MM.1S (cell line): Measurements from ENCODE around the gene CCBE1.

Experiments
- DNase-seq: peaks from one replicate; pipeline ENCODE4 v3.0.0-alpha.2; 2015
- H2AFZ ChIP-seq: fragments of 300-600 bp; sonication (generic); 2 replicates; pipeline ENCODE4 v1.6.0; 2016; ENCODE audit warnings: antibody characterized with exemption, low read length
- H3F3A ChIP-seq: fragments of 300-600 bp; sonication (generic); 2 replicates; pipeline ENCODE4 v1.6.1; 2016; ENCODE audit warnings: mild to moderate bottlenecking, antibody characterized with exemption, low read length, moderate library complexity, mixed read lengths; ENCODE audit not compliant: insufficient read depth
- H3K27ac ChIP-seq: fragments of 300-600 bp; sonication (generic); 2 replicates; pipeline ENCODE4 v1.5.1; 2016; ENCODE audit warnings: mild to moderate bottlenecking, low read length
- H3K27me3 ChIP-seq: fragments of 300-600 bp; sonication (generic); replicated peaks from 2 replicates; pipeline ENCODE4 v1.6.0; 2016; ENCODE audit warnings: low read length; ENCODE audit not compliant: insufficient read depth
- H3K36me3 ChIP-seq: fragments of 300-600 bp; sonication (generic); replicated peaks from 2 replicates; pipeline ENCODE4 v1.6.1; 2016; ENCODE audit warnings: mild to moderate bottlenecking, low read length, mixed read lengths; ENCODE audit not compliant: insufficient read depth
- H3K4me1 ChIP-seq: fragments of 300-600 bp; sonication (generic); 2 replicates; pipeline ENCODE4 v1.6.1; 2016; ENCODE audit warnings: low read length, mixed read lengths
- H3K4me2 ChIP-seq: fragments of 300-600 bp; sonication (generic); 2 replicates; pipeline ENCODE4 v1.6.0; 2016; ENCODE audit warnings: low read depth, low read length
- H3K4me3 ChIP-seq: fragments of 300-600 bp; sonication (generic); 2 replicates; pipeline ENCODE4 v1.5.1; 2016; ENCODE audit warnings: low read length, mixed read lengths
- H3K79me2 ChIP-seq: fragments of 300-600 bp; sonication (generic); 2 replicates; pipeline ENCODE4 v1.6.1; 2016; ENCODE audit warnings: mixed run types, low read length, mixed read lengths
- H3K9ac ChIP-seq: fragments of 300-600 bp; sonication (generic); 2 replicates; pipeline ENCODE4 v1.6.1; 2016; ENCODE audit warnings: low read length, mixed read lengths
- H3K9me2 ChIP-seq: fragments of 300-600 bp; sonication (generic); replicated peaks from 2 replicates; pipeline ENCODE4 v1.6.1; 2016; ENCODE audit warnings: mild to moderate bottlenecking, low read length, mixed read lengths; ENCODE audit not compliant: insufficient read depth
- H3K9me3 ChIP-seq: fragments of 300-600 bp; sonication (generic); replicated peaks from 2 replicates; pipeline ENCODE4 v1.6.1; 2016; ENCODE audit warnings: mild to moderate bottlenecking, low read length, mixed read lengths; ENCODE audit not compliant: insufficient read depth
- H4K20me1 ChIP-seq: fragments of 300-600 bp; sonication (generic); 2 replicates; pipeline ENCODE4 v1.6.1; 2016; ENCODE audit warnings: mild to moderate bottlenecking, low read length, moderate library complexity, mixed read lengths; ENCODE audit not compliant: insufficient read depth
- EZH2 ChIP-seq: fragments of 300-600 bp; sonication (generic); optimal IDR thresholded peaks from 2 replicates; pipeline ENCODE3; 2017; ENCODE audit warnings: low read depth, mild to moderate bottlenecking, antibody characterized with exemption, low read length, mixed read lengths
- EZH2phosphoT487 ChIP-seq: fragments of 300-600 bp; sonication (generic); IDR thresholded peaks from 2 replicates; pipeline ENCODE4 v1.6.1; 2018; ENCODE audit warnings: antibody characterized with exemption, low read length
- TF ChIP-seq, protein P1 (sequence below): fragments of 300-600 bp; sonication (generic); IDR thresholded peaks from 2 replicates; pipeline ENCODE4 v1.5.1; 2016; ENCODE audit warnings: antibody characterized with exemption, low read length, mixed read lengths

Gene CCBE1

GRCh38 chr18:59551902-59552635 is 145.2 kb downstream of the CCBE1 start:
- H3K9me3 ChIP-seq = no peaks in the 10 kb centered on the region
- TF ChIP-seq, protein P1, sequence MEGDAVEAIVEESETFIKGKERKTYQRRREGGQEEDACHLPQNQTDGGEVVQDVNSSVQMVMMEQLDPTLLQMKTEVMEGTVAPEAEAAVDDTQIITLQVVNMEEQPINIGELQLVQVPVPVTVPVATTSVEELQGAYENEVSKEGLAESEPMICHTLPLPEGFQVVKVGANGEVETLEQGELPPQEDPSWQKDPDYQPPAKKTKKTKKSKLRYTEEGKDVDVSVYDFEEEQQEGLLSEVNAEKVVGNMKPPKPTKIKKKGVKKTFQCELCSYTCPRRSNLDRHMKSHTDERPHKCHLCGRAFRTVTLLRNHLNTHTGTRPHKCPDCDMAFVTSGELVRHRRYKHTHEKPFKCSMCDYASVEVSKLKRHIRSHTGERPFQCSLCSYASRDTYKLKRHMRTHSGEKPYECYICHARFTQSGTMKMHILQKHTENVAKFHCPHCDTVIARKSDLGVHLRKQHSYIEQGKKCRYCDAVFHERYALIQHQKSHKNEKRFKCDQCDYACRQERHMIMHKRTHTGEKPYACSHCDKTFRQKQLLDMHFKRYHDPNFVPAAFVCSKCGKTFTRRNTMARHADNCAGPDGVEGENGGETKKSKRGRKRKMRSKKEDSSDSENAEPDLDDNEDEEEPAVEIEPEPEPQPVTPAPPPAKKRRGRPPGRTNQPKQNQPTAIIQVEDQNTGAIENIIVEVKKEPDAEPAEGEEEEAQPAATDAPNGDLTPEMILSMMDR = no peak
- TF ChIP-seq EZH2 = no peak
- TF ChIP-seq EZH2phosphoT487 = no peak
- H3K9me2 ChIP-seq = no peaks in the 10 kb centered on the region
- no peak overlapping the region for H3K27ac ChIP-seq
- no peak overlapping the region for H2AFZ ChIP-seq
- no peak overlapping the region for H3K4me2 ChIP-seq
- no peak for DNase-seq
- no peaks in the 10 kb centered on the region for H3K27me3 ChIP-seq
- H4K20me1 ChIP-seq = no peaks in the 10 kb centered on the region
- peaks cover 7% of the 10 kb centered on the region; the same call in 1 of the 2 replicates for H3F3A ChIP-seq
- no peaks in the 10 kb centered on the region for H3K36me3 ChIP-seq
- H3K4me3 ChIP-seq = no peak overlapping the region
- H3K4me1 ChIP-seq = peaks cover 7% of the 10 kb centered on the region
- H3K9ac ChIP-seq = no peak overlapping the region
- no peaks in the 10 kb centered on the region for H3K79me2 ChIP-seq

DNA sequence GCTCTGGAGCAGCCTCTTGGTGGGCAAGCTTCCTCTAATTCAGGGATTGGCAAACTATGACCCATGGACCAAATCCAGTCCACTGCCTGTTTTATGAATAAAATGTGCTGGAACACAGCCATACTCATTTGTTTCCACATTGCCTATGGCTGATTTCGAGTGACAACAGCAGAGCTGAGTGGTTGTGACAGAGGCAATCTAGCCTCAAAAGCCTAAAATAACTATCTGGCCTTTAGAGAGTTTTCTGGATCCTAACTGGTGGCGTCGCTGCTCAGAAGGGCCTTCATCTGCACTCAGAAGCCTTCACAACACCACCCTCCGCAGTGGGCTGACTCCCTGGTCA is 147.1 kb downstream of the CCBE1 start:
- no peak for DNase-seq
- no peak overlapping the region for H3K4me2 ChIP-seq

DNA sequence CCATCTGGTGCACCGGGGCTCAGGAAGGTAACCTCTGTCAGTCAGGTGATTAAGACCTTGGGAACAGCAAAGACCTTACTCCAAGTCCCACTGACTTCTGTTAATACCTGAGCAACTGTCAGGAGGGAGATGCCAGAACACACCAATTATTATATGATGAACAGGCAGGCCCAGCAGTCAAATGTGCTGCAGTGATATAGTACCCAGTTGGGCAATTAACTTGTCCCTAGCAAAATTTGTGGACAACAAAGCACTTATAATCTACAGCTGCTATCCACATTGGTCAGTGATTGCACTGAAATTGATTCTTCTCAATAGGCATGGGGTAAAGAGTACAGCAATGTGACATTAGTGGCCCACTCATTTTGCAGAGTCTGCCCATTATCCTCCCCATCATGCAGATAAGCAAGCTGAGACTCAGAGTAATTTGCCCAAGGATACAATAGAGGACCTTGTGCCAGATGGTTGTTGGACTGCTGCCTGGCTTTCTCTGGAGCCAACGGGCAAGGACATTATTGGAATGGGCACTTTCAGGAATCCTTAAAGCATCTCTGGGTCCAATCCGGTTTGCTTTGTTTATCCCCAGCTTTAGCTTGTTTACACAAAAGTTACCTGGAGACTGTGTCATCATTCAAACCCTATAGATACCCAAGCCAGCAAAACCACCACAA is 147.6 kb downstream of the CCBE1 start:
- H3K9me3 ChIP-seq = no peaks in the 10 kb centered on the region
- H2AFZ ChIP-seq = no peak overlapping the region
- no peak overlapping the region for H3K4me3 ChIP-seq
- H3K4me2 ChIP-seq = no peak overlapping the region
- H3K9ac ChIP-seq = no peak overlapping the region
- H4K20me1 ChIP-seq = no peaks in the 10 kb centered on the region
- no peaks in the 10 kb centered on the region for H3K79me2 ChIP-seq
- H3K27me3 ChIP-seq = no peaks in the 10 kb centered on the region
- no peak overlapping the region for H3K27ac ChIP-seq
- H3F3A ChIP-seq = peaks cover 7% of the 10 kb centered on the region; the same call in 1 of the 2 replicates
- DNase-seq = no peak
- no peaks in the 10 kb centered on the region for H3K36me3 ChIP-seq
- TF ChIP-seq, protein P1 = no peak
- H3K4me1 ChIP-seq = peaks cover 7% of the 10 kb centered on the region
- H3K9me2 ChIP-seq = no peaks in the 10 kb centered on the region

More for the DNA sequence above, 147.1 kb downstream of the CCBE1 start:
- Histone ChIP-seq H3K4me3 (no peak overlapping the region), H3K9me2 (no peaks in the 10 kb centered on the region), H3K27ac (no peak overlapping the region), H3K27me3 (no peaks in the 10 kb centered on the region), H3K79me2 (no peaks in the 10 kb centered on the region), H3K36me3 (no peaks in the 10 kb centered on the region), H3K9me3 (no peaks in the 10 kb centered on the region), H3K4me1 (peaks cover 7% of the 10 kb centered on the region), H3F3A (peaks cover 7% of the 10 kb centered on the region; the same call in 1 of the 2 replicates), H2AFZ (no peak overlapping the region), H3K9ac (no peak overlapping the region), H4K20me1 (no peaks in the 10 kb centered on the region)
- TF ChIP-seq EZH2phosphoT487 (no peak), EZH2 (no peak)
- TF ChIP-seq, protein P1 = no peak
